Body of pancreas (tissue), 4 donors: ENCODE results near the gene ADAMTS17. TPM values are rescaled to one million over a fixed set of nuclear protein-coding genes. Genes with fewer than 3 reads are reported as not detected.

Experiments used
- ATAC-seq: fragments of 150-250 bp; one replicate; pipeline ENCODE4 v1.9.1; 2016
- DNase-seq, 4 donors: peaks; one replicate each; pipeline ENCODE4 v3.0.0-alpha.2; 2019
- H3K27ac ChIP-seq, 4 donors: fragments of 200-600 bp; sonication (generic); 1 replicate in 3 of 4; 2 replicates in 1 of 4; pipeline versions ENCODE4 v1.5.1 to v1.6.1; 2016 to 2019; ENCODE audit warnings: mild to moderate bottlenecking in 1 of 4, mixed read lengths in 1 of 4, moderate library complexity in 1 of 4
- H3K27me3 ChIP-seq, 2 donors: fragments of 200-600 bp; sonication (generic); one replicate each; pipeline ENCODE4 v1.6.0; 2016; ENCODE audit warnings: mild to moderate bottlenecking in 1 of 2
- H3K36me3 ChIP-seq, 2 donors: fragments of 200-600 bp; sonication (generic); replicated peaks in 1 of 2; 2 replicates each; pipeline ENCODE4 v1.5.1; 2016; ENCODE audit warnings: low read depth in 2 of 2; ENCODE audit not compliant: insufficient read depth in 1 of 2
- H3K4me1 ChIP-seq: fragments of 200-600 bp; sonication (generic); one replicate; pipeline ENCODE4 v1.6.0; 2016
- H3K4me3 ChIP-seq, 2 donors: fragments of 200-600 bp; sonication (generic); 1 replicate in 1 of 2; 2 replicates in 1 of 2; pipeline ENCODE4 v1.5.1; 2016 to 2019
- H3K9me3 ChIP-seq, 3 donors: fragments of 200-600 bp; sonication (generic); 1 replicate in 2 of 3; 2 replicates in 1 of 3; pipeline ENCODE4 v1.5.1; 2016
- POLR2A ChIP-seq, 3 donors: fragments of 450-650 bp; IDR thresholded peaks; one replicate each; pipeline ENCODE4 v1.6.1; 2016; ENCODE audit warnings: antibody characterized with exemption in 3 of 3, mild to moderate bottlenecking in 2 of 3
- WGBS, 2 donors: methylation state at CpG; one replicate each; pipeline ENCODE4 v1.1.5; 2017; 5-methylcytosine and 5-hydroxymethylcytosine counted together
- intact Hi-C: fragments of 100-400 bp; cut with DNase I; formaldehyde crosslinking; loops from one replicate; pipeline ENCODE4 v1.15.1; 2023
- total RNA-seq, 2 donors: library from RNA; depleted of rRNA; stranded (reverse); fragments of >200 nt; gene quantifications; one replicate each; pipeline ENCODE4 v1.1.0, GENCODE V29; 2016
- TF ChIP-seq, protein P1 (sequence below), 7 experiments: fragments of 450-650 bp in 4 of 7; fragments of 200-600 bp in 3 of 7; sonication (generic) in 3 of 7; IDR thresholded peaks; one replicate each; pipeline ENCODE4 v1.5.1; 2016 to 2019; ENCODE audit warnings: antibody characterized with exemption in 7 of 7

The ADAMTS17 gene
- total RNA-seq, 2 donors from 2014 or later: 24.6 to 26.0 TPM

DNA sequence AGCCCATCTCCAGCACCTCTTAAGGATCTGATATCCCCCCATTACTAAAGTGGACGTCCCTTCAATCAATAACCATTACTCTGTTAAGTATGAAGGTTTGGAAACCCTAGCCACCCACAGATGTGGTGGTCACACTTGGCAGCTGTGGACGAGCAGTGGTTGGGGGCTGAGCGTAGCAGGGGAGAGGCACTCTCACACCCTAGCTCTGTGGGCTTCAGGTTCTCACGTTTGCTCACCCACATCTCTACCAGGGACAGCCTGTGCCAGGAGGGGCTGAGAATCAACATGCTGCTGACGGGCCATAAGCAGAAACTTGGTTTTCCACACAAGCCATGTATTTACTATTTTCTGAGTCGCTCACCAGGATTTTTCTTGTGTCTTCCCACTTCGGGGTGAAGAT lies 287.2 kb downstream of the ADAMTS17 start:
- no peaks in the 10 kb centered on the region for H3K36me3 ChIP-seq
- no peak for DNase-seq

GRCh38 chr15:100053474-100054121 lies 288.2 kb downstream of the ADAMTS17 start:
- ATAC-seq: no peak
- Histone ChIP-seq H3K4me3 (no peak overlapping the region), H3K27ac (no peak overlapping the region), H3K4me1 (no peaks in the 10 kb centered on the region), H3K27me3 (no peaks in the 10 kb centered on the region), H3K36me3 (no peaks in the 10 kb centered on the region), H3K9me3 (no peaks in the 10 kb centered on the region)
- 77% methylated on average over 9 to 11 of the region's 11 CpGs for WGBS, 2 donors
- no peak for DNase-seq
- intact Hi-C loops: no loop called here
- TF ChIP-seq POLR2A (IDR thresholded peaks at IDR 0.05): no peak
- TF ChIP-seq, protein P1, sequence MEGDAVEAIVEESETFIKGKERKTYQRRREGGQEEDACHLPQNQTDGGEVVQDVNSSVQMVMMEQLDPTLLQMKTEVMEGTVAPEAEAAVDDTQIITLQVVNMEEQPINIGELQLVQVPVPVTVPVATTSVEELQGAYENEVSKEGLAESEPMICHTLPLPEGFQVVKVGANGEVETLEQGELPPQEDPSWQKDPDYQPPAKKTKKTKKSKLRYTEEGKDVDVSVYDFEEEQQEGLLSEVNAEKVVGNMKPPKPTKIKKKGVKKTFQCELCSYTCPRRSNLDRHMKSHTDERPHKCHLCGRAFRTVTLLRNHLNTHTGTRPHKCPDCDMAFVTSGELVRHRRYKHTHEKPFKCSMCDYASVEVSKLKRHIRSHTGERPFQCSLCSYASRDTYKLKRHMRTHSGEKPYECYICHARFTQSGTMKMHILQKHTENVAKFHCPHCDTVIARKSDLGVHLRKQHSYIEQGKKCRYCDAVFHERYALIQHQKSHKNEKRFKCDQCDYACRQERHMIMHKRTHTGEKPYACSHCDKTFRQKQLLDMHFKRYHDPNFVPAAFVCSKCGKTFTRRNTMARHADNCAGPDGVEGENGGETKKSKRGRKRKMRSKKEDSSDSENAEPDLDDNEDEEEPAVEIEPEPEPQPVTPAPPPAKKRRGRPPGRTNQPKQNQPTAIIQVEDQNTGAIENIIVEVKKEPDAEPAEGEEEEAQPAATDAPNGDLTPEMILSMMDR (IDR thresholded peaks at IDR 0.05): no peak

More for the DNA sequence above, 287.2 kb downstream of the ADAMTS17 start:
- no peak for TF ChIP-seq POLR2A (IDR thresholded peaks at IDR 0.05)
- TF ChIP-seq, protein P1 (IDR thresholded peaks at IDR 0.05): no peak
- Histone ChIP-seq H3K4me3 (no peak overlapping the region), H3K27ac (no peak overlapping the region), H3K9me3 (no peaks in the 10 kb centered on the region), H3K4me1 (no peaks in the 10 kb centered on the region), H3K27me3 (no peaks in the 10 kb centered on the region)
- intact Hi-C loops: no loop called here
- 76% methylated on average over 7 of the region's 7 CpGs for WGBS, 2 donors
- ATAC-seq: no peak

- H3K27me3 ChIP-seq: no peaks in the 10 kb centered on the region
- TF ChIP-seq POLR2A (IDR thresholded peaks at IDR 0.05): no peak
- TF ChIP-seq, protein P1 (IDR thresholded peaks at IDR 0.05): no peak
- intact Hi-C loops: no loop called here
- no peaks in the 10 kb centered on the region for H3K36me3 ChIP-seq
- H3K4me1 ChIP-seq: no peaks in the 10 kb centered on the region
- H3K4me3 ChIP-seq: no peak overlapping the region
- 81 to 89% methylated on average over 19 of the region's 19 CpGs for WGBS, 2 donors
- no peaks in the 10 kb centered on the region for H3K9me3 ChIP-seq
- DNase-seq (no peak), ATAC-seq (no peak)
- H3K27ac ChIP-seq: no peak overlapping the region
Measured at GRCh38 chr15:100052716-100053473, 288.9 kb downstream of the ADAMTS17 start.

- H3K27ac ChIP-seq: no peak overlapping the region
- 82 to 94% methylated on average over 18 to 19 of the region's 19 CpGs for WGBS, 2 donors
- DNase-seq (no peak), ATAC-seq (no peak)
- H3K9me3 ChIP-seq: no peaks in the 10 kb centered on the region
- H3K4me3 ChIP-seq: no peak overlapping the region
- intact Hi-C loops: no loop called here
- H3K27me3 ChIP-seq: no peaks in the 10 kb centered on the region
- no peaks in the 10 kb centered on the region for H3K36me3 ChIP-seq
- H3K4me1 ChIP-seq: no peaks in the 10 kb centered on the region
- TF ChIP-seq, protein P1 (IDR thresholded peaks at IDR 0.05): no peak
- no peak for TF ChIP-seq POLR2A (IDR thresholded peaks at IDR 0.05)
Measured at GRCh38 chr15:100050877-100051786, 290.6 kb downstream of the ADAMTS17 start.
